Liver (tissue), 10 donors: ENCODE measurements around the gene IRX6. TPM values are rescaled to one million over a fixed set of nuclear protein-coding genes. Genes with fewer than 3 reads are reported as not detected.

ENCODE experiments used
- DNase-seq: peaks from one replicate; pipeline ENCODE4 v3.0.0-alpha.2; 2017; ENCODE audit warnings: low spot score
- H3K27ac ChIP-seq, 2 donors: one replicate each; pipeline ENCODE4 v1.7.0; 2013; ENCODE audit warnings: inconsistent platforms in 2 of 2, low read length in 2 of 2, control low read depth in 1 of 2, low read depth in 1 of 2, mild to moderate bottlenecking in 1 of 2
- H3K27me3 ChIP-seq, 4 donors: one replicate each; pipeline versions ENCODE4 v1.6.1 to v1.7.0; 2013; ENCODE audit warnings: low read length in 3 of 4, inconsistent platforms in 1 of 4, mild to moderate bottlenecking in 1 of 4, moderate library complexity in 1 of 4; ENCODE audit not compliant: control insufficient read depth in 4 of 4, insufficient read depth in 4 of 4
- H3K36me3 ChIP-seq, 4 donors: one replicate each; pipeline versions ENCODE4 v1.6.1 to v1.7.0; 2013; ENCODE audit warnings: low read length in 3 of 4, mild to moderate bottlenecking in 3 of 4, low read depth in 1 of 4, moderate library complexity in 1 of 4; ENCODE audit not compliant: control insufficient read depth in 4 of 4, insufficient read depth in 3 of 4
- H3K4me1 ChIP-seq, 4 donors: one replicate each; pipeline versions ENCODE4 v1.6.1 to v1.7.0; 2013; ENCODE audit warnings: low read length in 3 of 4, mild to moderate bottlenecking in 3 of 4, moderate library complexity in 1 of 4; ENCODE audit not compliant: control insufficient read depth in 4 of 4, insufficient read depth in 4 of 4
- H3K4me3 ChIP-seq, 3 donors: one replicate each; pipeline versions ENCODE4 v1.6.1 to v1.7.0; 2013; ENCODE audit warnings: low read length in 3 of 3, control low read depth in 1 of 3, low read depth in 1 of 3, mild to moderate bottlenecking in 1 of 3
- H3K9ac ChIP-seq, 2 donors: one replicate each; pipeline ENCODE4 v1.7.0; 2013; ENCODE audit warnings: low read length in 2 of 2, mild to moderate bottlenecking in 2 of 2, moderate library complexity in 2 of 2, control low read depth in 1 of 2, low read depth in 1 of 2
- H3K9me3 ChIP-seq, 4 donors: one replicate each; pipeline versions ENCODE4 v1.6.1 to v1.7.0; 2013; ENCODE audit warnings: low read length in 3 of 4; ENCODE audit not compliant: control insufficient read depth in 4 of 4
- ATF3 ChIP-seq: IDR thresholded peaks from 2 replicates; pipeline ENCODE4 v1.6.1; 2016; ENCODE audit warnings: antibody characterized with exemption
- CTCF ChIP-seq: fragments of 150-350 bp; IDR thresholded peaks from 2 replicates; pipeline ENCODE4 v1.5.1; 2017; ENCODE audit warnings: improper control_type of control experiment, low read depth, low read length; ENCODE audit not compliant: missing input control
- FOXA1 ChIP-seq: IDR thresholded peaks from 2 replicates; pipeline ENCODE4 v1.6.1; 2016; ENCODE audit warnings: antibody characterized with exemption
- GABPA ChIP-seq, 2 donors: IDR thresholded peaks in 1 of 2; conservative IDR thresholded peaks in 1 of 2; 2 replicates each; pipeline ENCODE4 v1.6.1; 2016; ENCODE audit warnings: antibody characterized with exemption in 2 of 2, mild to moderate bottlenecking in 1 of 2, moderate library complexity in 1 of 2
- HNF4A ChIP-seq, 2 donors: conservative IDR thresholded peaks; 2 replicates each; pipeline ENCODE4 v1.6.1; 2016; ENCODE audit warnings: antibody characterized with exemption in 2 of 2, mild to moderate bottlenecking in 2 of 2
- MAX ChIP-seq: IDR thresholded peaks from 2 replicates; pipeline ENCODE4 v1.6.1; 2016; ENCODE audit warnings: antibody characterized with exemption
- NR2F2 ChIP-seq: IDR thresholded peaks from 2 replicates; pipeline ENCODE4 v1.6.1; 2016; ENCODE audit warnings: antibody characterized with exemption
- RAD21 ChIP-seq, 2 donors: IDR thresholded peaks; 2 replicates each; pipeline ENCODE4 v1.6.1; 2016; ENCODE audit warnings: antibody characterized with exemption in 2 of 2, mild to moderate bottlenecking in 2 of 2
- REST ChIP-seq: IDR thresholded peaks from 2 replicates; pipeline ENCODE4 v1.6.1; 2016; ENCODE audit warnings: antibody characterized with exemption, mild to moderate bottlenecking
- RXRA ChIP-seq, 2 donors: IDR thresholded peaks; 2 replicates each; pipeline ENCODE4 v1.6.1; 2017 to 2018; ENCODE audit warnings: antibody characterized with exemption in 2 of 2, mild to moderate bottlenecking in 1 of 2
- SP1 ChIP-seq: IDR thresholded peaks from 2 replicates; pipeline ENCODE4 v1.6.1; 2018; ENCODE audit warnings: antibody characterized with exemption, mild to moderate bottlenecking
- TAF1 ChIP-seq: conservative IDR thresholded peaks from 2 replicates; pipeline ENCODE4 v1.6.1; 2016; ENCODE audit warnings: antibody characterized with exemption, mild to moderate bottlenecking
- YY1 ChIP-seq: IDR thresholded peaks from 2 replicates; pipeline ENCODE4 v1.6.1; 2016; ENCODE audit warnings: antibody characterized with exemption, mild to moderate bottlenecking
- ZBTB33 ChIP-seq: IDR thresholded peaks from 2 replicates; pipeline ENCODE4 v1.6.1; 2016; ENCODE audit warnings: antibody characterized with exemption
- WGBS: extraction: QIAGEN DNeasy Blood & Tissue Kit; methylation state at CpG from one replicate; pipeline ENCODE4 v1.1.7; 2013; 5-methylcytosine and 5-hydroxymethylcytosine counted together
- polyA plus RNA-seq, 2 donors: library from polyadenylated mRNA; stranded (reverse) in 1 of 2; unstranded in 1 of 2; fragments of 200-250 nt in 1 of 2; fragments of >200 nt in 1 of 2; fragmentation: Nextera tagmentation in 1 of 2; extraction: Ambion mirVana in 1 of 2; gene quantifications; one replicate each; pipeline versions ENCODE4 v1.2.1 to v1.2.3, GENCODE V29; 2013 to 2015
- small RNA-seq: library from RNA; depleted of rRNA; stranded (forward); fragments of <200 nt; gene quantifications from one replicate; pipeline ENCODE3, GENCODE V24; 2014
- total RNA-seq, 2 donors: library from RNA; depleted of rRNA; stranded (reverse); fragments of >200 nt; gene quantifications; one replicate each; pipeline ENCODE4 v1.2.3, GENCODE V29; 2014
- donor health status: healthy.
- donor health status: healthy.
- donor health status: healthy.
- donor health status: healthy.
- donor health status: healthy.

The IRX6 gene
- total and polyA plus RNA-seq, 4 donors: not detected

- TF ChIP-seq RXRA (IDR thresholded peaks at IDR 0.05) (no peak), ATF3 (no peak), TAF1 (no peak), HNF4A (conservative IDR thresholded peaks at IDR 0.05) (no peak), YY1 (no peak), REST (no peak), RAD21 (IDR thresholded peaks at IDR 0.05) (no peak)
- Histone ChIP-seq H3K27me3 (no peaks in the 10 kb centered on the region), H3K4me3 (no peak overlapping the region), H3K4me1 (no peaks in the 10 kb centered on the region), H3K9me3 (no peaks in the 10 kb centered on the region), H3K27ac (no peak overlapping the region), H3K36me3 (no peaks in the 10 kb centered on the region), H3K9ac (no peak overlapping the region)
- WGBS: 90% methylated on average over 13 of the region's 13 CpGs
- DNase-seq: no peak
These were observed 55.4 kb downstream of the IRX6 start for GRCh38 chr16:55379371-55379770.

GRCh38 chr16:55379876-55380390 is 55.9 kb downstream of the IRX6 start:
- DNase-seq: no peak
- Histone ChIP-seq H3K4me1 (no peaks in the 10 kb centered on the region), H3K27ac (no peak overlapping the region), H3K36me3 (no peaks in the 10 kb centered on the region), H3K4me3 (no peak overlapping the region), H3K9me3 (no peaks in the 10 kb centered on the region), H3K27me3 (no peaks in the 10 kb centered on the region), H3K9ac (no peak overlapping the region)
- 72% methylated on average over 7 of the region's 7 CpGs for WGBS
- TF ChIP-seq TAF1 (no peak), RXRA (IDR thresholded peaks at IDR 0.05) (no peak), FOXA1 (no peak), NR2F2 (no peak), MAX (no peak), CTCF (no peak), SP1 (no peak), HNF4A (conservative IDR thresholded peaks at IDR 0.05) (no peak), ZBTB33 (no peak), GABPA (IDR thresholded peaks at IDR 0.05 in 1 of 2, conservative IDR thresholded peaks at IDR 0.05 in 1 of 2) (no peak)

Small RNAs within 50 kb of the gene (small RNA-seq; reads per million reads assigned to genes)
- gene RN7SL841P: not detected

Other genes with a start within 250 kb of the IRX6 start
- gene MMP2, start 155.0 kb downstream of the IRX6 start, total RNA-seq: 1 to 10 TPM; 4.6 to 6.3 TPM
- 1 to 10 TPM; 2.8 to 6.0 TPM for gene MMP2, start 155.0 kb downstream of the IRX6 start, polyA plus RNA-seq
- 1 to 10 TPM; 4.1 to 4.2 TPM for gene LPCAT2, start 184.9 kb downstream of the IRX6 start, total RNA-seq
- 1 to 10 TPM in 1 of 2 donors, under 1 TPM in 1; 0.96 to 1.2 TPM for gene LPCAT2, start 184.9 kb downstream of the IRX6 start, polyA plus RNA-seq
- under 1 TPM; 0.33 to 0.42 TPM for gene CAPNS2, start 242.5 kb downstream of the IRX6 start, total RNA-seq
- not detected for gene CAPNS2, start 242.5 kb downstream of the IRX6 start, polyA plus RNA-seq